SU-DHL-6 (cell line): ENCODE data around the gene DIPK2A.

ENCODE experiments used
- H2AFZ ChIP-seq: fragments of 200-600 bp; sonication (generic); 2 replicates; pipeline ENCODE4 v1.6.1; 2014; ENCODE audit warnings: low read depth, mild to moderate bottlenecking, moderate library complexity, mixed read lengths, antibody characterized with exemption, low read length; ENCODE audit not compliant: severe bottlenecking
- H3F3A ChIP-seq: fragments of 200-600 bp; shearing (Covaris generic); 2 replicates; pipeline ENCODE4 v1.6.0; 2016; ENCODE audit warnings: antibody characterized with exemption, mild to moderate bottlenecking; ENCODE audit not compliant: insufficient read depth
- H3K27ac ChIP-seq: fragments of 200-600 bp; sonication (generic); 2 replicates; pipeline ENCODE4 v1.5.1; 2016; ENCODE audit warnings: low read depth, mild to moderate bottlenecking, low read length, moderate library complexity, mixed read lengths
- H3K27me3 ChIP-seq: fragments of 200-600 bp; sonication (generic), shearing (Covaris generic); 2 replicates; pipeline ENCODE4 v1.6.0; 2014; ENCODE audit warnings: mild to moderate bottlenecking, low read length
- H3K36me3 ChIP-seq: fragments of 200-600 bp; sonication (generic); 2 replicates; pipeline ENCODE4 v1.6.1; 2014; ENCODE audit warnings: mild to moderate bottlenecking, low read length, mixed read lengths
- H3K4me2 ChIP-seq: fragments of 300-600, 200-600 bp; shearing (Covaris generic), sonication (generic); 2 replicates; pipeline ENCODE4 v1.6.0; 2014; ENCODE audit warnings: low read length, low read depth, mild to moderate bottlenecking; ENCODE audit not compliant: poor library complexity, severe bottlenecking
- H3K4me3 ChIP-seq: fragments of 200-600 bp; sonication (generic); 2 replicates; pipeline ENCODE4 v1.5.1; 2014; ENCODE audit warnings: antibody characterized with exemption, low read length, mild to moderate bottlenecking, mixed read lengths; ENCODE audit not compliant: insufficient read depth, poor library complexity, severe bottlenecking
- H3K79me2 ChIP-seq: fragments of 200-600 bp; sonication (generic); 2 replicates; pipeline ENCODE4 v1.6.1; 2014; ENCODE audit warnings: mild to moderate bottlenecking, low read length, moderate library complexity; ENCODE audit not compliant: insufficient read depth
- H3K9ac ChIP-seq: fragments of 200-600 bp; sonication (generic); 2 replicates; pipeline ENCODE4 v1.7.0; 2014; ENCODE audit warnings: mild to moderate bottlenecking, low read length
- H3K9me2 ChIP-seq: fragments of 200-600 bp; sonication (generic); replicated peaks from 2 replicates; pipeline ENCODE4 v1.6.1; 2014; ENCODE audit warnings: low read length; ENCODE audit not compliant: insufficient read depth
- H3K9me3 ChIP-seq: fragments of 200-600 bp; sonication (generic); 2 replicates; pipeline ENCODE4 v1.6.1; 2014; ENCODE audit warnings: low read length, mixed read lengths; ENCODE audit not compliant: insufficient read depth
- H4K20me1 ChIP-seq: fragments of 200-600 bp; sonication (generic); 2 replicates; pipeline ENCODE4 v1.6.1; 2014; ENCODE audit warnings: low read depth, mild to moderate bottlenecking, antibody characterized with exemption, low read length, moderate library complexity, mixed read lengths
- CTCF ChIP-seq: fragments of 200-600 bp; sonication (generic); IDR thresholded peaks from one replicate; pipeline ENCODE4 v1.5.1; 2017; ENCODE audit warnings: antibody characterized with exemption, mild to moderate bottlenecking, low read length, moderate library complexity; ENCODE audit not compliant: insufficient read depth, poor library complexity, severe bottlenecking
- EZH2phosphoT487 ChIP-seq: fragments of 200-600 bp; sonication (generic), shearing (Covaris generic); conservative IDR thresholded peaks from 2 replicates; pipeline ENCODE4 v1.6.1; 2018; ENCODE audit warnings: mild to moderate bottlenecking, antibody characterized with exemption, low read length, moderate library complexity, mixed read lengths

DIPK2A gene

GRCh38 chr3:143991713-143992112 lies 20.1 kb downstream of the DIPK2A start:
- Histone ChIP-seq H3K4me2 (no peak overlapping the region), H3K9me3 (no peaks in the 10 kb centered on the region), H3K36me3 (peaks cover 18% of the 10 kb centered on the region; the same call in 1 of the 2 replicates), H3K79me2 (peaks cover 26% of the 10 kb centered on the region), H3K4me3 (no peak overlapping the region), H2AFZ (no peak overlapping the region), H3K9me2 (no peaks in the 10 kb centered on the region), H4K20me1 (no peaks in the 10 kb centered on the region), H3F3A (no peaks in the 10 kb centered on the region), H3K27me3 (no peaks in the 10 kb centered on the region), H3K27ac (no peak overlapping the region), H3K9ac (no peak overlapping the region)
- no peak for TF ChIP-seq CTCF
- TF ChIP-seq EZH2phosphoT487, result no peak

- H3K9me3 ChIP-seq, result no peaks in the 10 kb centered on the region
- H3F3A ChIP-seq, result no peaks in the 10 kb centered on the region
- no peak overlapping the region for H3K4me2 ChIP-seq
- H3K27ac ChIP-seq, result no peak overlapping the region
- H3K36me3 ChIP-seq, result peaks cover under 1% of the 10 kb centered on the region; the same call in 1 of the 2 replicates
- H3K27me3 ChIP-seq, result no peaks in the 10 kb centered on the region
- TF ChIP-seq EZH2phosphoT487, result no peak
- TF ChIP-seq CTCF, result no peak
- H4K20me1 ChIP-seq, result no peaks in the 10 kb centered on the region
- H3K9ac ChIP-seq, result no peak overlapping the region
- H3K9me2 ChIP-seq, result no peaks in the 10 kb centered on the region
- no peak overlapping the region for H2AFZ ChIP-seq
- H3K4me3 ChIP-seq, result no peak overlapping the region
- no peaks in the 10 kb centered on the region for H3K79me2 ChIP-seq
Measured at GRCh38 chr3:143998266-143998665, 26.6 kb downstream of the DIPK2A start.

GRCh38 chr3:144003051-144003450 lies 31.4 kb downstream of the DIPK2A start:
- no peaks in the 10 kb centered on the region for H3K27me3 ChIP-seq
- no peak overlapping the region for H3K4me3 ChIP-seq
- H2AFZ ChIP-seq, result no peak overlapping the region
- no peaks in the 10 kb centered on the region for H3K9me3 ChIP-seq
- no peak for TF ChIP-seq CTCF
- TF ChIP-seq EZH2phosphoT487, result no peak
- H3K79me2 ChIP-seq, result no peaks in the 10 kb centered on the region
- no peaks in the 10 kb centered on the region for H3K9me2 ChIP-seq
- no peaks in the 10 kb centered on the region for H4K20me1 ChIP-seq
- H3F3A ChIP-seq, result no peaks in the 10 kb centered on the region
- no peaks in the 10 kb centered on the region for H3K36me3 ChIP-seq
- H3K27ac ChIP-seq, result no peak overlapping the region
- no peak overlapping the region for H3K4me2 ChIP-seq
- no peak overlapping the region for H3K9ac ChIP-seq
